ENCODE data around the gene DNAJC8. TPM values are rescaled to one million over a fixed set of nuclear protein-coding genes. Genes with fewer than 3 reads are reported as not detected.

The DNAJC8 gene
- total and polyA plus RNA-seq, 2 of the 8 experiments (the other 6 are each of a cell fraction or from before 2014, with no cell fraction given): 116 to 134 TPM

GRCh38 chr1:28209700-28210099 lies 23.1 kb downstream of the DNAJC8 start:
- WGBS, 2 experiments (ENCODE audit: extremely low coverage in 1 of 2, insufficient coverage in 1 of 2, insufficient read length in 1 of 2, insufficient replicate concordance in 2 of 2, low coverage in 1 of 2, low lambda C conversion rate in 2 of 2, missing lambda C conversion rate in 1 of 2): 73% methylated on average over 1 of the region's 1 CpG; no CpG with 5 or more reads in 1 of the 2 experiments
- Histone ChIP-seq H3K18ac (ENCODE audit: extremely low read depth, low read length) (no peak overlapping the region), H4K20me1 (replicated peaks in 1 of 2; ENCODE audit: control insufficient read depth in 1 of 2, insufficient read depth in 2 of 2, low read length in 2 of 2) (peaks cover 0 to 3% of the 10 kb centered on the region in 2 experiments), H2BK20ac (ENCODE audit: low read length) (no peak overlapping the region), H3K36me3 (ENCODE audit: control insufficient read depth in 2 of 4, insufficient read depth in 4 of 4, low read length in 3 of 4) (peaks cover 6 to 52% (median 25%) of the 10 kb centered on the region in 4 experiments; a peak in 7 of 8 replicates), H2BK15ac (ENCODE audit: low read length) (no peak overlapping the region), H2BK5ac (ENCODE audit: low read depth, low read length) (no peak overlapping the region), H3K27me3 (replicated peaks in 1 of 4; ENCODE audit: control insufficient read depth in 3 of 4, extremely low read depth in 1 of 4, insufficient read depth in 3 of 4, low read length in 3 of 4) (no peaks in the 10 kb centered on the region), H3K79me1 (ENCODE audit: low read depth, low read length) (no peaks in the 10 kb centered on the region), H2AFZ (ENCODE audit: low read length) (no peak overlapping the region), H3K14ac (ENCODE audit: insufficient read length) (no peak overlapping the region), H3K4me1 (replicated peaks in 1 of 4; ENCODE audit: control insufficient read depth in 3 of 4, insufficient read depth in 4 of 4, low read length in 3 of 4) (no peaks in the 10 kb centered on the region), H2BK120ac (replicated peaks; ENCODE audit: low read depth, low read length) (no peak overlapping the region), H3K4ac (replicated peaks; ENCODE audit: insufficient read length, low read depth, low read length) (no peak overlapping the region), H3K9ac (replicated peaks in 1 of 4; ENCODE audit: extremely low read depth in 1 of 4, low read depth in 3 of 4, low read length in 3 of 4) (no peak overlapping the region), H3K9me3 (ENCODE audit: insufficient read depth in 2 of 2, low read depth in 1 of 2, low read length in 1 of 2) (no peaks in the 10 kb centered on the region), H4K91ac (replicated peaks; ENCODE audit: insufficient read length, low read length) (no peak overlapping the region), H3K79me2 (ENCODE audit: control insufficient read depth in 1 of 2, insufficient read depth in 2 of 2, low read length in 2 of 2) (0 out of 4 replicates have a peak, but pooled peaks cover 0 to 7% of the 10 kb centered on the region in 2 experiments), H4K5ac (ENCODE audit: insufficient read length, low read depth, low read length) (no peak overlapping the region), H2BK12ac (ENCODE audit: low read depth, low read length) (no peak overlapping the region), H3K27ac (ENCODE audit: low read depth, low read length) (no peak overlapping the region), H3K23me2 (ENCODE audit: low read depth, low read length) (no peaks in the 10 kb centered on the region), H2AK5ac (ENCODE audit: low read depth, low read length) (no peak overlapping the region), H3K23ac (ENCODE audit: insufficient read length) (no peak overlapping the region), H4K8ac (ENCODE audit: extremely low read depth, insufficient read depth, low read length) (no peak overlapping the region; the same call in 1 of the 2 replicates), H3K56ac (replicated peaks; ENCODE audit: insufficient read length, low read depth, low read length) (no peak overlapping the region), H3K4me3 (ENCODE audit: extremely low read depth in 1 of 4, insufficient read depth in 2 of 4, low read depth in 3 of 4, low read length in 4 of 4) (no peak overlapping the region), H3K4me2 (ENCODE audit: insufficient read depth in 1 of 2, low read depth in 2 of 2, low read length in 2 of 2) (no peak overlapping the region)
- DNase-seq (ENCODE audit: low read depth in 1 of 2, low spot score in 2 of 2): no peak
- CTCF ChIA-PET (ENCODE audit: partially characterized antibody): interaction anchor here (0.6 to 3.7 kb wide), 19 partner anchors 8 to 239 kb away, joined by 3 to 52 read pairs (median 5); partner anchors contain the start of gene EYA3
- POLR2A ChIA-PET (ENCODE audit: partially characterized antibody): interaction anchor here (1.7 kb wide), 1 partner anchor 122 kb away, joined by 4 read pairs; the partner anchor contains the start of gene EYA3
- FAIRE-seq: no peak
- no peak for TF ChIP-seq SP2 (IDR thresholded peaks at IDR 0.05; ENCODE audit: low read length)
- no peak for TF ChIP-seq CTCF (IDR thresholded peaks at IDR 0.05; ENCODE audit: control extremely low read depth in 1 of 3, insufficient read depth in 1 of 3, low read depth in 1 of 3, low read length in 3 of 3)
- no peak for TF ChIP-seq MAFK (IDR thresholded peaks at IDR 0.05; ENCODE audit: low read depth, low read length)
- TF ChIP-seq CHD2 (IDR thresholded peaks at IDR 0.05; ENCODE audit: low read length): no peak
- no peak for TF ChIP-seq TAF7 (optimal IDR thresholded peaks at IDR 0.05; ENCODE audit: borderline replicate concordance, low read depth, low read length)
- TF ChIP-seq POU5F1 (IDR thresholded peaks at IDR 0.05; ENCODE audit: low read depth, low read length): no peak
- no peak for TF ChIP-seq RNF2 (IDR thresholded peaks at IDR 0.05; ENCODE audit: borderline replicate concordance, low read depth, low read length, missing control alignments, poor library complexity, severe bottlenecking)
- TF ChIP-seq JUN (IDR thresholded peaks at IDR 0.05; ENCODE audit: low read depth, low read length): no peak
- no peak for TF ChIP-seq ATF3 (IDR thresholded peaks at IDR 0.05; ENCODE audit: insufficient read depth, low read depth, low read length)
- TF ChIP-seq CBX8 (IDR thresholded peaks at IDR 0.05; ENCODE audit: borderline replicate concordance, low read depth, low read length): no peak
